GM12801 (cell line): ENCODE data around the gene ACO2.

ENCODE experiments used
- CTCF ChIP-seq: IDR thresholded peaks from one replicate; pipeline ENCODE4 v1.5.1; 2011; ENCODE audit warnings: control low read depth; ENCODE audit not compliant: insufficient read length; ENCODE audit errors: extremely low read depth

The ACO2 gene

GRCh38 chr22:41447435-41448188 lies 21.3 kb upstream of the ACO2 start:
- TF ChIP-seq CTCF: no peak

DNA sequence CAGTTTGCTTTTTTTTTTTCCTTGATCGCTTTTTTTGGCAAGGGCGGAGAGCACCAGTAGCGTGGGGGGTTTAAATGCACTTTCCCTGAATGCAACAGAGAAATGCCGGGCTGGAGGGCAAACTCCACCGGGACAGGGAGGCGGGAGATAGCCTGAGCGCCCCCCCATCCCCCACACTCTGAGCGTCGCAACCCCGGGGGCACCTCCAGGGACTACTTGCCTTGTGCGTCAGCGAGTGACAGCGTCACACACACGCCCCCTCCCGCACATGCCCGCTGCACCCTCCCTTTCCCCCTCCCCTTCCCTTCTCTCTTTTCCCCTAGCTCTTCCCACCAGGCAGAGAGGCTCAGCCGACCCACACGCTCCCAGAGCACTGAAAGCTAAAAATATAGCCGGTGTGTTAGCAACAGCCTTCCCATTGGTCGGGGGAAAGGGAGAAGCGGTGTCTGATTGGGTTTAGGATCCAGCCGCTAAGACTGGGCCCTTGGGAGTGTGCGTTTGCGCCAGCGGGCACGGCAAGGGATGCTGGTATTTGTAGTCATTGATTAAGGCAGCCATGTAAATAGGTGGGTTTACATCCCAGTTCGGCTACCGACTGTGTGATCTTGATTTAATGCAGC lies 20.6 kb upstream of the ACO2 start:
- TF ChIP-seq CTCF: no peak

- TF ChIP-seq CTCF: no peak
These were observed 10.7 kb upstream of the ACO2 start for GRCh38 chr22:41458161-41458728.

DNA sequence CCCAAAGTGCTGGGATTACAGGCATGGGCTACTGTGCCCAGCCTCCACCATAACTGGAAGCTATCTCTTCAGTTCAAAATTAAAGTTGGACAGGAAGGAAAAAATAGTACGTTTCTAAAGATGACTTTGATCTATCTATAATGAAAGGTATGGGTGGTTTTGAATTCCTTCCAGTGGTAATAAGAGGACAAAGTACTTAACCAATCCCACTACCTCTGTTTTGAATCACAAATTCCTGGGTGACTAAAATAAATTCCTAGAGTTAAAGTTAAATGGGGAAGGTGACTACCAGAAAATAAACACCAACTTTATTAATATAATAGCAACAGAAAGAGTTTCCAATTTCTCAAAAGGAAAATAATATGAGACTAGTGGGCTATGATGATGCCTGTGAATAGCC lies 9.5 kb upstream of the ACO2 start:
- TF ChIP-seq CTCF: no peak

DNA sequence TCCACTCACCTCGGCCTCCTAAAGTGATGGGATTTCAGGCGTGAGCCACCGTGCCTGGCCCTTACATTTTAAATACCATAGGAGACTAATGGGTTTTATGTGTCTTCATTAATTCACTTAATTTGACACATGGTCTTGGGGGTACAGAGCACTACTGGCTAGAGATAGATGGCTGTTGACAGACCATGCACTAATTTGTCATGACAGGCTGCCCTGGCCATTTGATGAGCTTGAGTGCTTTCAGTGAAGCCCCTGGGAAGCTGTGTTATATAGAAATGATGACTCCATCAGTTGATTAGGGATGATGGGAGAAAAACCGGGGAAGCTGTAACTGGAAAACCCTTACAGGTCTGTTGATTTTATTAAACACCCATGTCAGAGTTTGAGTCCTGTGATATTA lies 7.0 kb upstream of the ACO2 start:
- TF ChIP-seq CTCF: no peak

- TF ChIP-seq CTCF: no peak
These were observed 418 bp downstream of the ACO2 start for GRCh38 chr22:41469218-41469851.

DNA sequence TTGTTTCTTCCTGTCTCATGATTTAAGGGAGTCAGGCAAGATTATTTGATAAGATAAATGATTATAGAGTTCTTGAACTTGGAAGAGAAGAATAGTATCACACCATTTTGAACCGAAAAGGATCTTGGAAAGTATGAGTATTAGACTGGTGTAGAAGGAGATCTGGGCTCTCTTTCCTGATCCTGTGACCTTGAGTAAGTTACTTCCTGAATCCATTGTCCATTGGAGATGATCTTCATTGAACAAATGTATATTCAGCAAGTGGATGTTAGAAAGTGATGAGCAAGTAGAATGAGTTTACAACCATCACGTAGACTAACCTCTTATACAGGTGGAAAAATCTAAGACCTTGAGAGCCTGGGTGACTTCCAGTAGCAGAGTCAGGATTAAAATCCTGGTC lies 2.0 kb downstream of the ACO2 start:
- TF ChIP-seq CTCF: no peak
